Hepatic stellate cell (primary cell): Measurements from ENCODE around the gene MAP2K6.

ENCODE experiments used
- DNase-seq: peaks from one replicate; pipeline ENCODE4 v3.0.0; 2011; ENCODE audit warnings: low spot score

Gene MAP2K6

GRCh38 chr17:69579961-69580677 lies 165.6 kb downstream of the MAP2K6 start:
- DNase-seq, result no peak

GRCh38 chr17:69581061-69581961 lies 166.8 kb downstream of the MAP2K6 start:
- no peak for DNase-seq

GRCh38 chr17:69588316-69588715 lies 173.8 kb downstream of the MAP2K6 start:
- DNase-seq, result no peak

- no peak for DNase-seq
Observed at GRCh38 chr17:69588827-69589239, 174.3 kb downstream of the MAP2K6 start.

- no peak for DNase-seq
Observed at GRCh38 chr17:69590671-69591070, 176.2 kb downstream of the MAP2K6 start.

GRCh38 chr17:69592692-69593350 lies 178.3 kb downstream of the MAP2K6 start:
- DNase-seq, result peak; percentile 59

GRCh38 chr17:69593351-69593715 lies 178.8 kb downstream of the MAP2K6 start:
- DNase-seq, result no peak

- DNase-seq, result no peak
Observed at GRCh38 chr17:69593716-69594115, 179.2 kb downstream of the MAP2K6 start.

GRCh38 chr17:69594641-69595040 lies 180.1 kb downstream of the MAP2K6 start:
- DNase-seq, result no peak

GRCh38 chr17:69596141-69596540 lies 181.6 kb downstream of the MAP2K6 start:
- DNase-seq, result no peak

- DNase-seq, result peak; percentile 47
Observed at GRCh38 chr17:69597898-69598692, 183.6 kb downstream of the MAP2K6 start.

- no peak for DNase-seq
Observed at GRCh38 chr17:69602972-69603371, 188.5 kb downstream of the MAP2K6 start.
